Colonic mucosa (tissue), 4 donors: ENCODE measurements around the gene SMIM45.

ENCODE experiments used
- DNase-seq: peaks from one replicate; pipeline ENCODE4 v3.0.0-alpha.2; 2020
- H3K27ac ChIP-seq: fragments of 200-600 bp; one replicate; pipeline ENCODE4 v1.8.0; 2021
- H3K27me3 ChIP-seq: fragments of 200-600 bp; one replicate; pipeline ENCODE4 v1.8.0; 2021
- H3K36me3 ChIP-seq: fragments of 200-600 bp; one replicate; pipeline ENCODE4 v1.8.0; 2021
- H3K4me1 ChIP-seq: fragments of 200-600 bp; one replicate; pipeline ENCODE4 v1.8.0; 2021; ENCODE audit warnings: mild to moderate bottlenecking
- H3K4me3 ChIP-seq: fragments of 200-600 bp; one replicate; pipeline ENCODE4 v1.8.0; 2021
- H3K9ac ChIP-seq, 2 donors: one replicate each; pipeline ENCODE4 v1.7.0; 2013; ENCODE audit warnings: control low read depth in 2 of 2, low read depth in 2 of 2, low read length in 2 of 2
- H3K9me3 ChIP-seq: fragments of 200-600 bp; one replicate; pipeline ENCODE4 v1.8.0; 2021
- CTCF ChIP-seq: fragments of 200-600 bp; IDR thresholded peaks from one replicate; pipeline ENCODE4 v1.8.0; 2022; ENCODE audit warnings: antibody characterized with exemption, mild to moderate bottlenecking
- intact Hi-C: fragments of 100-400 bp; cut with DNase I; formaldehyde crosslinking; loops from one replicate; pipeline ENCODE4 v1.14.1; 2022
- donor health status: healthy.
- donor health status: DM: no; HTN: no; CAD: no.
- donor health status: DM: no; HTN: no; CAD: no.

Gene SMIM45

GRCh38 chr22:41917903-41918791 lies 33.8 kb upstream of the SMIM45 start:
- H3K9me3 ChIP-seq: no peaks in the 10 kb centered on the region
- TF ChIP-seq CTCF: no peak
- no peak overlapping the region for H3K4me3 ChIP-seq
- H3K27ac ChIP-seq: no peak overlapping the region
- no peaks in the 10 kb centered on the region for H3K4me1 ChIP-seq
- H3K36me3 ChIP-seq: no peaks in the 10 kb centered on the region
- intact Hi-C loops: no loop called here
- H3K27me3 ChIP-seq: peaks cover 38% of the 10 kb centered on the region
- H3K9ac ChIP-seq: no peak overlapping the region
- peak; percentile 60 for DNase-seq

DNA sequence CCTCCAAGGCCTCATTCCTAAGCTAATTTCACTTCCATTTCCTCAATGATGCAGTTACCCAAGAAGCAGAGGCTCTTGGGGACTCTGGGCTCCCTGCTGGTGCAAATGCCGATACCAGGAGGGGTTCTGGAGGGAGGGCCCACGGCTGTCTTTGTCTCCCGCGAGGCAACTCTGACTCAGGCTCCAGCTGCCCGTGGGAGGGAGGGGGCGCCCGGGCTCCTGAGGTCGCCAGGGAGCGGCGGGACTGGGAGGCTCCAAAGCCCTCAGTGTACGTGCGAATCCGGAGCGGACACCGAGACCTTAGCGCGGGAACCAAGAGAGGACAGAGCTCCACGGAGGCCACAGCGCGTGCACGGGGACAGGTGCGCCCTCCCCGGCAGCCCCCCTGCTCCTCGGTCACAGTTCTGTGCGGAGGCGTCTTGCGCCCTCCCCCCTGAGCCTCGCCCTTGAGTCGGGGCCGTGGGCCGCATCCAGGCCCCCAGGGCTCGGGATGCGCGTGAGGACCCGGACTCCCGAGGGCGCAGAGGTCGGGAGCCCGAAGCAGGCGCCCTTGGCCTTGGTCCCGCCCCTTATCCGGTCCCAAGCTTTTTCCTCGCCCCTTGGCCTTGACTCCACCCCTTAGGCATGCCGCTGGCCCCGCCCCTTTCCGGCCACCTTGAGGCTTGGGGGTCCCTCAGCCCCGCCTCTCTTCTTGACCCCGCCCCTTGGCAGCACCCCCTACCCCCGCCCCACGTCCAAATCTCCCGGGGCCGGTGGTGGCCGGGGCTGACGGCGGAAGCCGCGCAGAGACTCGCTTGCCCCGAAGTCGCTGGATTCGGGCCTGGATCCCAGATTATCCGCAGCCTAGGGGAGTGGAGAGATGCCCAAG lies 32.4 kb upstream of the SMIM45 start:
- Histone ChIP-seq H3K9me3 (no peaks in the 10 kb centered on the region), H3K27ac (peak overlapping the region; percentile 2), H3K36me3 (no peaks in the 10 kb centered on the region), H3K27me3 (peaks cover 25% of the 10 kb centered on the region), H3K9ac (peak overlapping the region; percentile 66 to 69), H3K4me1 (no peaks in the 10 kb centered on the region), H3K4me3 (peak overlapping the region; percentile 42)
- peak; percentile 84 for DNase-seq
- intact Hi-C loops: no loop called here
- no peak for TF ChIP-seq CTCF

DNA sequence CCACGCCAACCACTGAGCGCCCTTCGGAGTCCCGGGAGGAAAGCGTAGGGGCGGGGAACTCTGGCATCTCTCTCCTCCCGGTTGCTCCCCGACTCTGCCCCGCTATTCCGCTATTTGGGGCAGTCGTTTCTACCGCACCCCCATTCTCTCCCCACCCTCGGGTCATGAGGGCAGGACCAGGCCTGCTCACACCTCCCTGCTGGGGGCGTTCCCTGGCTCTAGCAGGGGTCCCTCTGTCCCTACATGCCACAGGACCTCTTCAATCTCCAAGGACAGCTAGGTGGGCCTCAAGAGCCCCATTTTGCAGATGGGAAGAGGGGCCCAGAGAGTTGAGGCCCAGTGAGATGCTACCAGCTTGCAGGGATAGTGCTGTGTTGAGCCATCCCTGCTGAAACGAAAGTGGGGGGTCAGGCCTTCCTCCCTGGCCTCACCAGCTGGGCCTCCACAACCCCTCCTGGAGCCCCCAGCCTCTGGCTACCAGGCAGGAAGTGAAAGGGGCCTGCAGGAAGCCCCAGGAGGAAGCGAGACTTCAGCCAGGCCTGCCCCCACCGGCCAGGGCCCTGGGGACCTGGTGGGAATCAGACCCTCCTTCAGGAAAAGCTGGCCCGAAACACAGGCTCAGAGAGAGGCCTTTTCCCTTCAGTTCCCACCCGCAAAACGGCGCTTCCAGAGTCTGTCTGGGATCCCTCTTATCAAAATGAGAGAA lies 31.5 kb upstream of the SMIM45 start:
- DNase-seq: no peak
- H3K36me3 ChIP-seq: no peaks in the 10 kb centered on the region
- H3K27ac ChIP-seq: no peak overlapping the region
- H3K4me3 ChIP-seq: peak overlapping the region; percentile 42
- TF ChIP-seq CTCF: no peak
- intact Hi-C loops: no loop called here
- H3K9me3 ChIP-seq: no peaks in the 10 kb centered on the region
- H3K4me1 ChIP-seq: no peaks in the 10 kb centered on the region
- H3K27me3 ChIP-seq: peaks cover 23% of the 10 kb centered on the region
- H3K9ac ChIP-seq: peak overlapping the region in 1 of 2 donors; percentile 16

GRCh38 chr22:41922328-41922727 lies 29.6 kb upstream of the SMIM45 start:
- TF ChIP-seq CTCF: no peak
- H3K27me3 ChIP-seq: peaks cover 23% of the 10 kb centered on the region
- intact Hi-C loops: no loop called here
- H3K36me3 ChIP-seq: no peaks in the 10 kb centered on the region
- H3K4me1 ChIP-seq: no peaks in the 10 kb centered on the region
- no peak overlapping the region for H3K27ac ChIP-seq
- no peak overlapping the region for H3K4me3 ChIP-seq
- no peak overlapping the region for H3K9ac ChIP-seq
- no peaks in the 10 kb centered on the region for H3K9me3 ChIP-seq
- DNase-seq: no peak

DNA sequence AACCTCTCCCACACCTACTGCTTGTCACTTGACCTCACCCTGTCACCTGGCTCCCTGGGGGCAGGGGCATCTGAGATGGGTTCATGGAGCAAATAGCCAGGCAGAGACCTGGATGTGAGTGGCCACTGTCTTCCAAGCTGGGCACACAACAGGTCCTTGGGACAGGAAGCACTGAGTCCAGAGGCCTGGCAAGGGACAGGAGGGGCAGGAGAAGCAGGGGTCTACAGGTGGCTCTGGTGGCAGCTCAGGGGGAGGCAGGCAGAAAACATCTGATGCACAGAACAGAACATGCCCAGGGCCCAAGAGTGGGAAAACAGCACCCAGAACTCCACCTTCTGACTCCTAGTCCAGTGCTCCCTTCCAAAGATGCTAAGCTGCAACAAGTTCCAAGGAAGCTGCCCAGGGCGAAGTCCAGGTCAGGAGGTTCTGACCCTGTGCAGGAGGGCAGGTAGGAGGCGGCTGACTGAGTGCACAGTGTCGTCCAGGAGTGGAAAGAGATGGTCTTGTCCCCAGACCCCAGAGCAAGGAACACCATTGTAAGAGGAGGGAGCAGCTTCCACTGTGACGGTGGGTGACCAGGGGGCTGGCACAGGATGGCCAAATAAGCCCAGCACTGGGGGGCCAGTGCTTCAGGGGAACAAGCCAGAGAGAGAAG lies 28.9 kb upstream of the SMIM45 start:
- peaks cover 18% of the 10 kb centered on the region for H3K27me3 ChIP-seq
- no peak for TF ChIP-seq CTCF
- H3K36me3 ChIP-seq: no peaks in the 10 kb centered on the region
- intact Hi-C loops: no loop called here
- no peak for DNase-seq
- H3K4me3 ChIP-seq: no peak overlapping the region
- no peak overlapping the region for H3K9ac ChIP-seq
- H3K9me3 ChIP-seq: no peaks in the 10 kb centered on the region
- no peak overlapping the region for H3K27ac ChIP-seq
- H3K4me1 ChIP-seq: no peaks in the 10 kb centered on the region
